Neural cell (in vitro differentiated cells): ENCODE results near the gene TNS3.

Source experiments
- CTCF ChIP-seq: fragments of 450-650 bp; IDR thresholded peaks from 2 replicates; pipeline ENCODE4 v1.5.1; 2014; ENCODE audit warnings: antibody characterized with exemption, mild to moderate bottlenecking, moderate library complexity; ENCODE audit not compliant: poor library complexity, severe bottlenecking
- EP300 ChIP-seq: fragments of 450-650 bp; conservative IDR thresholded peaks from 2 replicates; pipeline ENCODE4 v1.6.1; 2014; ENCODE audit warnings: antibody characterized with exemption, mild to moderate bottlenecking, moderate library complexity; ENCODE audit not compliant: poor library complexity, severe bottlenecking
- EZH2 ChIP-seq: fragments of 200-600, 300-800 bp; shearing (Covaris generic), sonication (generic); IDR thresholded peaks from 2 replicates; pipeline ENCODE4 v1.6.1; 2014; ENCODE audit warnings: antibody characterized with exemption, low read length, borderline replicate concordance, mild to moderate bottlenecking; ENCODE audit not compliant: insufficient read depth, poor library complexity, severe bottlenecking
- REST ChIP-seq: IDR thresholded peaks from 2 replicates; pipeline ENCODE4 v1.6.1; 2012; ENCODE audit warnings: borderline replicate concordance

DNA sequence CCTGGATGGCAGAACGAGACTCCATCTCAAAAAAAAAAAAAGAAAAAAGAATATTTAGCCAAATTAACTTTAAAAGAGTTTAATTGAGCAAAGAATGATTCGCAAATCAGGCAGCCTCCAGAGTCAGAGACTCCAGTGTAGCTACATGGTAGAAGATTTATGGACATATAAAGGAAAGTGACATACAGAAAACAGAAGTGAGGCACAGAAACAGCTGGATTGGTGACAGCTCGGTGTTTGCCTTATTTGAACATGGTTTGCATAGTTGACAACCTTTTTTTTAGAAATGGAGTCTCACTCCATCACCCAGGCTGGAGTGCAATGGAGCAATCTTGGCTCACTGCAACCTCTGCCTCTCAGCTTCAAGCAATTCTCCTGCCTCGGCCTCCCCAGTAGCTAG lies 35.2 kb upstream of the TNS3 start:
- TF ChIP-seq CTCF (no peak), EP300 (no peak), REST (no peak), EZH2 (no peak)
